CD4-positive, alpha-beta T cell treated with Interferon alpha-2 for 1 hour (primary cell): ENCODE data around the gene CEBPA.

Source experiments
- DNase-seq, 2 donors: peaks; one replicate each; pipeline ENCODE4 v3.0.0-alpha.2; 2020 to 2022

The CEBPA gene

GRCh38 chr19:33302175-33302973 is at the start of gene CEBPA:
Gene CEBPA, minus strand, starts transcription at chr19:33302534. Its CDS starts 120 bp downstream, at chr19:33302414.
- peak; percentile 79 to 80 for DNase-seq

DNA sequence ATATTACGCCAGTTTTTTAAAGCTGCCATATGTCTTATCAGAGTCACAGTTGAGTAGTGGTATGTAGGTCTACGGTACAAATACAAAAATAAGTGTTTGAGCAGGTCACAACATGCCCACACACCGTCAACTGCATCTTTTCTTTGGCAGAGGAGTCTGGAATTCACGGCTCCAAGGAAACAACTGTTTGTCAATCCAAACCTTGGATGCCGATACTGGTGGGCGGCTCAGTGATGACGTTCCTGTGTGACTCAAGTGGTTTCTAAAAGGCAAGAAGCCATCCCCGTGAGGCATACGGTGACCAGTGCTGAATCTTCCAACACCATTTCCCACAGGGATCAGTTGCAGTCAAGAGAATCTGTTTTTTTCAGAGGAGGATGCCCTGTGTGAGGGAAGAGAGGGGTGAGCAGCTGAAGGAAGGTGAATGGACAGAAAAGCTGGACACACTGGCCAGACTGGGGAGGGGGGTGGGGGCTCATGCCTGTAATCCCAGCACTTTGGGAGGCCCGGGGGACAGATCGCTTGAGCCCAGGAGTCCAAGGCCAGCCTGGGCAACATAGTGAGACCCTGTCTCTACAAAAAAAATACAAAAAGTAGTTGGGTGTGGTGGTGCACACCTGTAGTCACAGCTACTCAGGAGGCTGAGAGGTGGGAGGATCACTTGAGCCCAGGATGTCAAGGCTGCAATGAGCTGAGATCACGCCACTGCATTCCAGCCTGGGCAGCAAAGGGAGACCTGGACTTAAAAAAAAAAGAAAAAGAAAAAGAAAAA is 48.4 kb upstream of the CEBPA start:
- no peak for DNase-seq

DNA sequence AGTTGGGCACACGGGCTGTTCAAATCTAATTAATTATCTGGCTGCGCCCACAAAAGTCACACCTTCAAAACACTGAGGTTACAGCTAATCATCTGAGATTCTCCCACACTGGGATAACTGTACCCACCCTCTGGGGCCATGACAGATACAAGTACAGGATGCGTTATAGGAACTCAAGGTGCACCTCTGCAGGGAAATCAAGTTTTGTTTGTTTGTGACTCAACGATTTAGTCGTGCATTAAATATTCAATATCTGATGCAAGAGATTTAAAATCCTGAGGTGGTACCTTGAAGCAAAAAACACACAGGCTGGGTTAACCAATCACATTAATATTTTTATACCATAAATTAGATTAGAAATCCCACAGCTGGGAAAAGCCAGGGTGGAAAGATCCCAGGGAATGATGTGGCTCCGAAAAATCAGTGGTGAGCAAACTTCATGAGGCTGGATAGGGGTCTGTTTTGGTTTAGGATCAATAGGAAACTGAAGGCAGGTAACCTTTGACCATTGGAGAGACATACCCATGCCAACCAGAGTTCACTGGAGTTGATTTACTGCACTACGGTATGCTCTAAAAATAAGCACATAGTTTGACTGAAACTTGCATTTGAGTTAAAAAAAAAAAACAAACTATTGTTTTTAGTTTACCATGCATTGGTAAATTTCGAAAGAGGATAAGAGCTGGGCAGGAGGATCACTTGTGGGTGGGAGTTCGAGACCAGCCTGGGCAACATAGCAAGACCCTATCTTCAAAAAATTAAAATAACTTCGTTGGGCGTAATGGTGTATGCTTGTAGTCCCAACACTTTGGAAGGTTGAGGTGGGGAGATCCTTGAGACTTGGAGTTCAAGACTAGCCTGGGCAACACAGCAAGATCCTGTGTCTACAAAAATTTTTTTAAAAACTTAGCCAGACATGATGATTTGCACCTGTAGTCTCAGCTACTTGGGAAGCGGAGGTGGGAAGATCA is 47.3 kb upstream of the CEBPA start:
- DNase-seq: no peak

GRCh38 chr19:33348301-33349010 is 46.1 kb upstream of the CEBPA start:
- no peak for DNase-seq

DNA sequence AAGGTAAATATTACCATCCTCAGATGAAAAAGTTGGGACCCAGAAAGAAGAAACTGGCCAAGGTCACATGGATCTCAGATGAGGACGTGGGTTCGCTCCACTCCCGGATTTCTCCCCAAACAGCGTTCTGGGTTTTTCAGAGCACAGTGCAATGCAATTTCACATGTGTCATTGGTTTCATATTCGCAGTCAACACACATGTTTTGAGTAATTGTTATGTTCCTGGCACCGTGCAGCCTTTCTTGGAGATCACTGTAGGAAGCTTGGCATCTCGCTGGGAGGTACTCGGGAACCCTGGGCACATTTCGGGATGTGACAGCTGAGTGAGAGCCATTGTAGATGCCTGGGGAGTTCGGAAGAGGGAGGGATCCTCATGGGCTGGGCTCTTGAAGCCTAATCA is 45.0 kb upstream of the CEBPA start:
- DNase-seq: no peak

GRCh38 chr19:33346665-33347064 is 44.3 kb upstream of the CEBPA start:
- no peak for DNase-seq

GRCh38 chr19:33345163-33345562 is 42.8 kb upstream of the CEBPA start:
- DNase-seq: no peak

- no peak for DNase-seq
Observed at GRCh38 chr19:33344573-33344925, 42.2 kb upstream of the CEBPA start.

DNA sequence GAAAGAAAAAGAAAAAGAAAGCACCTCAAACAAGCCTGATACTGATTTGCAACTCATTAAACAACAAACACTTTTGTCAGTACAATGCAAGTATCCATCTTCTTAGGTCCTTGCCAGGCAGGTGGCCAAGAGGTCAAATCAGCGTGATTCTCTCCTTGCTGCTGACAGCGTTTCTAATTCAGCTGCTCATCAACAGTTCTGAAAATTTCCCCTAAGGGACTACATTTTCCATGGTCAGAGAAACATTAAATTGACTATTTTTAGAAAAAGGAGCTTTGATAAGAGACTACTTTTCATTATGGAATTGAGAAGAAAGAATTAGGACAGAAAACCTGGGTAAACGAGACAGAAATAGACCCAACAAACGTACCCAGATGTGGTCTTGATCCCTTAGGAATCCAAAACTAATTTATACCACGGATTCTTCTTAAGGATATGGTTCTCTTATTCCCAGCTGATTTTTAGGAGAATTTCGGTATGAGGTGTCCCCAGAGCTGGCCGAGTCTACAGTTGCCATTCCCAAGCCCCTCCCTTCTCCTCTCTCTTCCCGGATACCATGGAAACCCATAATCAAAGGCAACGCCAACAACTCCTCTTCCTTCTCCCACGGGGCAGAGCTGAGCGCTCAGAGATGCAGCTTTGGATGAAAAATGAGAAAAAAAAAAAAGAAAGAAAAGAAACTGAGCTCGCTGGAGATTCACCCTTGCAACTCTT is 41.7 kb upstream of the CEBPA start:
- no peak for DNase-seq

DNA sequence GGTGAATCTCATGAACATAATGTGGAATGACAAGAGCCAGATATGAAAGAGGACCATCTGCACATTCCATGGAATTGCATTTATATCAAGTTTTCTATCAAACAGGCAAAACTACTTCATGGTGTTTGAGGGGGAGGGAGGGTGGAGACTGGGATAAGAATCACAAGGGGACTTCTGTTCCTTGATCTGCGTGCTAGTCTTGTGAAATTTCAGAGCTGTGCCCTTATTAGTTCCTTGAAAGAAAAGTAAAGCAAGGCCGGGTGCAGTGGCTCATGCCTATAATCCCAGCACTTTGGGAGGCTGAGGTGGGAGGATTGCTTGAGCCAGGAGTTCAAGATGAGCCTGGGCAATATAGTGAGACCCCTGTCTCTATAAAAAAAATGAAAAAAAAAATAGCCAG is 41.0 kb upstream of the CEBPA start:
- no peak for DNase-seq

DNA sequence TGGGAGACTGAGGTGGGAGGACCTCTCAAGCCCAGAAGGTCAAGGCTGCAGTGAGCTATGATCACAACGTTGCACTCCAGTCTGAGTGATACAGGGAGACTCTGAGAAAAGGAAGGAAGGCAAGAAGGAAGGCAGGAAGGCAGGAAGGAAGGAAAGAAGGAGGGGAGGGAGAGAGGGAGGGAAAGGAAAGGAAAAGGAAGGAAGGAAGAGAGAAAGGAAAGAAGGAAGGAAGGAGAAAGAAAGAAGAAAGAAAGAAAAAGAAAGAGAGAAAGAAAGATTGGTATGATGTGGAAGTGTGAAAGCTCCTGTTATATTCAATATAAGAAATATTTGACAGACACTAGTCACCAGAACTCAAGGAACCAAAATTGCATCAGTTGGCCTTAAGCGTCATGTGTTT is 38.7 kb upstream of the CEBPA start:
- DNase-seq: no peak

DNA sequence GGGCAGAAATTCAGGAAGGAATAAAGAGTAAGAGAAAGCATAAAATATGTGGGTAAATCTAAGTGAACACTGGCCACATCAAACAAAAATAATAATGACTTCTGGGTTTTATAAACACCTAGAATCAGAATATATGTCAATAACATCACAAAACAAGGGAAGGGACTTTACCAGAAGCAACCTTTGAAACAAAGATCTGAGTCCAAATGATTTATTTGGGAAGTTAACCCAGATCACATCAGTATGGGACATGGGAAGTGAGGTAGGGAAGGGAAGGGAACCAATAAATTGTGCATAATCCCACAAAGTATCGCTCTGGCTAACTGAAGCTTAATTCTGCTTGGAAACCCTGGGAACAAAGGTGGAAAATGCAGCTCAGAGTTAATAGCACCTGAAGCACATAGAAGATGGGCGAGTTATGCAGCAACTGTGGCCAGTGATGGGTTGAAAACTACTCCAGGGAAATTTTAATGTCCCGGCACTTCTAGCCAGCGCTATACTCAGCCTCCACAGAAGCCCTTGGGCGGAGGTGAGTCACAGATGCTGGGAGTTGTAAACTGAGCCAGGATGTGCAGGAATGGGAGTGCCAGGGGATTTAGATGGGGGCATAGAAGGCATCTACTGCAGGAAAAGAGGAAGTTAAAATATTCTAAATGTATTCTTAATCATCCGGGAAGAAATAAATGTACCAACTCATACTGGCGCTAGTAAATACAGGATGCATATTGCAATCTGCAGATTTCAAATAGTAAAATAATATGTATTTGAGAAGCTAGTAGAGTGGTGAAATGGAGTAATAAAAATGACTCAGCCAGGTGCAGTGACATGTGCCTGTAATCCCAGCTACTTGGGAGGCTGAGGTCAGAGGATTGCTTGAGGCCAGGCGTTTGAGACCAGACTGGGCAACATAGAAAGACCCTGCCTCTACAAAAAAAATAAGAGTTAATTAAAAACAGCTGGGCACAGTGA is 37.0 kb upstream of the CEBPA start:
- DNase-seq: no peak

GRCh38 chr19:33335446-33335845 is 33.1 kb upstream of the CEBPA start:
- no peak for DNase-seq

GRCh38 chr19:33334271-33334670 is 31.9 kb upstream of the CEBPA start:
- no peak for DNase-seq

GRCh38 chr19:33333642-33334041 is 31.3 kb upstream of the CEBPA start:
- no peak for DNase-seq

- DNase-seq: no peak
Observed at GRCh38 chr19:33333151-33333550, 30.8 kb upstream of the CEBPA start.

- DNase-seq: peak in 1 of 2 donors; percentile 14
Observed at GRCh38 chr19:33332248-33332647, 29.9 kb upstream of the CEBPA start.

DNA sequence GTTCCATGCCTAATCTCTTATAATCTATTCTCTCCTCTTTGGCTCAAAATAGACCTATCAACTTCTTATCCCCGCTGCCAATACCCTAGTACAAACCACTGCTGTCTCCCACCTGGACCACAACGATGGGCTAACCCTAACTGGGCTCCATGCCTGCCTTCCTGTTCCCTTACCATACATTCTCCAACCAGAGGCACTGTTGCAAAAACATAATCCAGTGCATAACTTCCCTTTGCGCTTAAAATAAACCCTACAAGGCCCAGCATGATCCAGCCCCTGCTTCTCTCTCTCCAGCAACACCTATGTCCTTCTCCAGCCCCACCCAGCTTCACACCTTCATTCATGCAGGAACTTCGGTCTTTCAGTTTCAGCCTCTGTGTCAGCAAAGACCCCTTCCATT is 27.4 kb upstream of the CEBPA start:
- no peak for DNase-seq

DNA sequence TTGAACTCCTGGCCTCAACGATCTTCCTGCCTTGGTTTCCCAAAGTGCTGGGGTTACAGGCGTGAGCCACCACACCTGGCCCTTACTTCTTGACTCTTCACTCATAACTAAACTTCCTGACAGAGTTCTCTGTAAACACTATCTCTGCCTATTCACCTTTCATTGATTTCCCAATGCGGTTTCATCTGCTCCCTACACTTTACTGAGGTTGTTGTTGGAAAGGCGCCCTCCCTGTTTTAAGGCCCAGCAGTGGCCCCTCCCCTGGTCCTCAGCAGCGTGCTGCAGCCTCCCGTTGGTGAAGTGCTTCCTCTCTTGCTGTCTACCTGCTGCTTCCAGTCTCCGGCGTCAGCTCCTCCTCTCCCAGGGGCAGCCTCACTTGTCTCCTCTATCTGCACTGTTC is 26.7 kb upstream of the CEBPA start:
- no peak for DNase-seq

DNA sequence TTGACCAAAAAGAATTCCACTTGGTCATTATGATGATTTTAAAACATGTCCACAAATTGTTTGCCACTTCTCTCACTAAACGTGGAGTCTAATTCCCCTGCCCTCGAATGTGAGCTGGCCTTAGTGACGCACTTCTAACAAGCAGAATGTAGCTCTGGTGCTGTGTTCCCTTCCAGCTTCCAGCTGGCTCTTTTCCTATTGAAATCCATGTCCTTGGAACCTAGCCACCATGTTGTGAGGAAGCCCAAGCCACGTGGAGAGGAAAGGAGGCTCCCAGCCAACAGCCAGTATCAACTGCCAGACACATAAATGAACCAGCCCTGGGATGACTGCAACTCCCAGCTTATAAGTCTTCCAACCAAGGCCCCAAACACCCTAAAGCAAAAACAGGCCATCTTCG is 23.6 kb upstream of the CEBPA start:
- no peak for DNase-seq

GRCh38 chr19:33324628-33325027 is 22.3 kb upstream of the CEBPA start:
- DNase-seq: no peak
